Activated CD4-positive, alpha-beta T cell treated with anti-CD3 and anti-CD28 coated beads, Interleukin-2, amount 50 U/mL, for 4 hours (primary cell): Measurements from ENCODE around the gene MBD2.
"Not testable (repeated sequence)": the region's sequence is repeated elsewhere in the genome, so short reads cannot be mapped to it uniquely, and the experiment has no call there.

Source experiments
- DNase-seq, 2 experiments: peaks; one replicate each; pipeline ENCODE4 v3.0.0-alpha.2; 2020

MBD2 gene, protein sequence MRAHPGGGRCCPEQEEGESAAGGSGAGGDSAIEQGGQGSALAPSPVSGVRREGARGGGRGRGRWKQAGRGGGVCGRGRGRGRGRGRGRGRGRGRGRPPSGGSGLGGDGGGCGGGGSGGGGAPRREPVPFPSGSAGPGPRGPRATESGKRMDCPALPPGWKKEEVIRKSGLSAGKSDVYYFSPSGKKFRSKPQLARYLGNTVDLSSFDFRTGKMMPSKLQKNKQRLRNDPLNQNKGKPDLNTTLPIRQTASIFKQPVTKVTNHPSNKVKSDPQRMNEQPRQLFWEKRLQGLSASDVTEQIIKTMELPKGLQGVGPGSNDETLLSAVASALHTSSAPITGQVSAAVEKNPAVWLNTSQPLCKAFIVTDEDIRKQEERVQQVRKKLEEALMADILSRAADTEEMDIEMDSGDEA

DNA sequence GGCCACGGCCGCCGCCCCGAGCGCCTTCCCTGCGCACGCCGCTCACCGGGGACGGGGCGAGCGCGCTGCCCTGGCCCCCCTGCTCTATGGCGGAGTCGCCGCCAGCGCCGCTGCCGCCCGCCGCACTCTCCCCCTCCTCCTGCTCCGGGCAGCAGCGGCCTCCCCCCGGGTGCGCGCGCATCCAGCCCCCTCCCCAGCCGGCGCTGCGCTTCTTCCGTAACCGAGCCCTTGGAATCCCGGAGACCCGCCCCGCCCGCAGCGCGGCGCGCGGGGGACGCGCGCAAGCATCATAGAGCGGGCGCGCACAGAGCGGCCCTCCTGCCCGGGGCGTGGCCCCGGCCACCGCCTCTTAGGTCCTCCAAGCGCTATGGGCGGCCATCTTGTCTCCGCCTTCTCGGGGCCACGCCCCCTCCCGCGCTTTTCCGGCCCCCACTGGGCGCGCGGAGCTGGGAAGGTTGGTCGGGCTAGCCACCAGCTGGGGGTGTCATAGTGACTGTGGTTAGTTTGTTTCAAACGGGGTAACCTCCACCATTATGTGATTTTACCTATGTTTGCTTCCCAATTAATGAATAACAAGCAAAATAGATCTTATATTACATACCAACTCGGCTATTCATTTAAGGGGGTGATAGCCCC lies at the start of gene MBD2:
Gene MBD2 (minus strand): TSS at position 291 of the 636 bp plus-strand sequence. CDS start 110 bp downstream, at position 181.
- DNase-seq, result peak; percentile 88 to 89

DNA sequence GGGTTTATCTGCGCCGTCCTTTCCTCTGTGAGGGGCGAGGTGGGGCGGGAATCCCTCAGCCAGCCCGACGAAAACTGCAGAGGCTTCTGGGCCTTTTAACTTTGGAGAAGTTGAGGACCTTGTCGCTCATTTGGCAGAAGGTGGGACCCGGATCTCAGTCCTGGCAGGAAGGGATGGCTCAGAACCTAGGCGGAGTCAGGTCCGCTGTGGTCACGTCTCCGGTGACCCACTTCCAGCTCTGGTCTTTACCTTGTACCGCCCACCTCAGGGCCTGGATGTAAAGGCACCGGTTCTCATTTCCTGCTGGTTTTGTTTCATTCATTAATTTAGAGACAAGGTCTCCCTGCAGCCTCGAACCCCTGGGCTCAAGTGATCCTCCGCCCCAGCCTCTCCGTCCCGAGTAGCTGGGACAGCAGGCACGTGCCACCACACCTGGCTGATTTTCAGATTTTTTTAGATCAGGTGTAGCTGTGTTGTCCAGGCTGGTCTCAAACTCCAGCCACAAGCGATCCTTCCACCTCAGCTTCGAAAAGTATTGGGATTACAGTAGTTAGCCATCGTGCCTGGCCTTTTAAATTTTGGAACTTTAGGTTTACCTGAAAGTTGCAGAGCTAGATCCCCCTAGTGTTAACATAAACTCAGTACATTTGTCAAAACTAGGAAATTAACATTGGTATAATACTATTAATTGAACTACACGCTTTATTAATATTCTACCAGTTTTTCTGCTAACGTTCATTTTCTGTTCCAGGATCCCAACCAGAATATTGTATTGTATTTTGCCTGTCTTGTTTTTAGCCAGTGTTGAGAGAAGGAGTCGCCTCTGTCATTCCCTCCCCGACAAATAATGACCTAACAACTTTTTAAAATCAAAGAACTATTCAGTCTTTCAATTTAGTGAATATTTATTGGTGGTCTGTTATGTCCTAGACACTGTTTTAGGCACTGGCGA lies 45.7 kb upstream of the MBD2 start:
- DNase-seq, result peak; percentile 11 to 15

DNA sequence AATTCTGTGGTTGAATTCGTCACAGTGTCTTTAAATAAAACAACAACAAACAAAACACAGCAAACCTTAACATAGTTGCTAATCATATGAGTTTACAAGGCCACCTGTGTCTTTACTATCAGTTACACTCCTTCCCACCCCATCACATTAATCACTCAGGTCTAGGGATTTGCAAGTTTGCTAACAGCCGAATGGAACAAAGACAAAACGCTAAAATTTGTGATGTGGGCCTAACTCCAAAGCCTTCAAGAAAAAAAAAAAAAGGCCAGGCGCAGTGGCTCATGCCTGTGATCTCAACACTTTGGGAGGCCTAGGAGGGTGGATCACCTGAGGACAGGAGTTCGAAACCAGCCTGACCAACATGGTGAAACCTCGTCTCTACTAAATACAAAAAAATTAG lies 44.3 kb upstream of the MBD2 start:
- DNase-seq, result no peak

DNA sequence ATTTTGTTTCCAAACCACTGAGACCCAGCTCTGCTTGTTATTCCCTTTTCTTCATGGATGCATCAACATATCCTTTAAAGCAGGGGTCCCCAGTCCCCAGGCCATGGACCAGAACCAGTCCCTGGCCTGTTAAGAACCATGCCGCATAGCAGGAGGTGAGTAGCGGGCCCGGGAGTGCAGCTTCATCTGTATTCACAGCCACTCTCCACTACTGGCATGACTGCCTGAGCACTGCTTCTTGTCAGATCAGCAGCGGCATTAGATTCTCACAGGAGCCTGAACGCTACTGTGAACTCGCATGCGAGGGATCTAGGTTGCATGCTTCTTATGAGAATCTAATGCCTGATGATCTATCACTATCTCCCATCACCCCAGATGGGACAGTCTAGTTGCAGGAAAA lies 43.2 kb upstream of the MBD2 start:
- DNase-seq, result no peak

DNA sequence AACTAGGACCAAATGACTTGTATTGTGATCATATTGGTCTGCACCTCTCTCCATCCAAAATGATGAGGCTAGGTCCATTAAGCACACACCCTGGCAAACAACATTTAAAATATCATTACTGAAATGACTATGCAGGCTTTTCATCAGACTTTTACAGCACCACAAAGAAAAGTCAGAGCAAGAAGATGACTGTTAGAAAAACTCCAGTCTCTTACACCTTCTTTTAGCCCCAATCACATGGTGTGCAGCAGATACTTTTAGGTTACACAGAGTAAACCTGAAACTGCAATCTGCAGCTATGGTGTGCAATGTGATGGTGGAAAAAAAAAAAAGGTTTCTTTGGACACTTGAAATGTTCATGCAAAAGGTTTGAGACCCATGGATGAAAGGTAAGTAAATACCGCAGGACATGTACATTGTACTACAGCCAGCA lies 39.5 kb upstream of the MBD2 start:
- no peak for DNase-seq

DNA sequence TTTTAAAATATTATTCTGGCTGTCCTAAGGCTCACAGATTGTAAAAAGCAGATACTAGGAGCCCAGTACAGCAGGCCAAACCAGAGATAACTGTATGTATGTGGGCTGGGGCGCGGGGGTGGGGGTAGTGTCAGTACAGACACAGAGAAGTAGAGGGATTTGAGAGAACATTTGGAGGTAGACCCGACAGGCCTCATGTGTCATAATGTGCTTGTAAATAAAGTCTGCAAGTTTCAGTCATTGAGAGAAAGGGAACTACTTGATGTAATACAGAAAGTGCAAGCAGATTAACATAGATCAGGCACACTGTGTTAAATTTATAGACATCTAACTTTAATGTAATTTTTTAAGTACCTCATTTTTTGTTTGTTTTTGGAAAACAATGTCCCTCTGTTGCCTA lies 37.4 kb upstream of the MBD2 start:
- peak in 1 of 2 experiments; percentile 6 for DNase-seq

DNA sequence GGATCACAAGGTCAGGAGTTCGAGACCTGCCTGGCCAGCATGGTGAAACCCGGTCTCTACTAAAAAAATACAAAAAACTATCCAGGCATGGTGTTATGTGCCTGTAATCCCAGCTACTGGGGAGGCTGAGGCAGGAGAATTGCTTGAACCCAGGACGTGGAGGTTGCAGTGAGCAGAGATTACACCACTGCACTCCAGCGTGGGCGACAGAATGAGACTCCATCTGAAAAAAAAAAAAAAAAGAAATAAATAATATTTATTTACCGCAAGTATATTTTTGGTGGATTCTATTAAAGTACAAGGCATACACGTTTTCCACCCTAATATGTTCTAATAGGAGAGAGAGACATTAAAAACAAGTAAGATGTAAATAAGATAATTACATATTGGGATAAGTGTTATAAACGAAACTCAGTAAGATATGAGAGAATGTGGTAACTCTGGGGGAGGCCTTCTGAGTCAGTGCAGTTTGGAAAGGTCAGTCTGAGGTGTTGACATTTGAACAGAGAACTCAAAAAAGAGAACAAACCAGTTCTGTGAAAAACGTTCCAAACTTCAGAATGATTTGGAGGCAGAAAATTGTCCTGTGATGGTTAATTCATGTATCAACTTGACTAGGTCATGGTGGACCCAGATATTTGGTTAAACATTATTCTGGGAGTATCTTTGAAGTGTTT lies 36.1 kb upstream of the MBD2 start:
- no peak for DNase-seq

DNA sequence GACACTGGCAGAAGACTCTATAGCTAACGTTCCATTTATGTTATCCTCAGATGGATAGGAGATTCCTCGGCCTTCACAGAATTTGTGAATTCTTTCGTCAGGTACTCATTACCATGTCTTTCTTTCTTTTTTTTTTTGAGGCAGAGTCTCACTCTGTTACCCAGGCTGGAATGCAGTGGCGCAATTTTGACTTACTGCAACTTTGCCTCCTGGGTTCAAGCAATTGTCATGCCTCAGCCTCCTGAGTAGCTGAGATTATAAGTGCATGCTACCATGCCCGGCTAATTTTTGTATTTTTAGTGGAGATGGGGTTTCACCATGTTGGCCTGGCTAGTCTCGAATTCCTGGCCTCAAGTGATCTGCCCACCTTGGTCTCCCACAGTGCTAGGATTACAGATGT lies 33.3 kb upstream of the MBD2 start:
- not testable (repeated sequence) for DNase-seq

DNA sequence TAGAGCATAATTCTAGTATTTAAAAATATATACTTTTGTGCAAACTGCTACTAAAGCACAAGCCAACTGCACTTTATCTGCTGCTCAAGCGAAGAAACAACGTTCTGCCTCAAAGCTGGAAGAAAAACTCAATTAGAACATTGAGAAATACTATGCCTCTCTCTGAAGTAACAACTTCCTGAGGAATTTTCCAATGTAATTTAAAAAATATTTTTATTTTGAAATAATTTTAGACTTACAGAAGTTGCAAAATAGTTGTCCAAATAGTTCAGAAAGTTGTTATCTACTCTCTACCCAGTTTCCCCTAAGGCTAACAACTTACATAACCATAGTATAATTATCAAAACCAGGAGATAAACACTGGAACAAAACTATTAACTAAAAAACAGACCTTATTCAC lies 32.5 kb upstream of the MBD2 start:
- no peak for DNase-seq

DNA sequence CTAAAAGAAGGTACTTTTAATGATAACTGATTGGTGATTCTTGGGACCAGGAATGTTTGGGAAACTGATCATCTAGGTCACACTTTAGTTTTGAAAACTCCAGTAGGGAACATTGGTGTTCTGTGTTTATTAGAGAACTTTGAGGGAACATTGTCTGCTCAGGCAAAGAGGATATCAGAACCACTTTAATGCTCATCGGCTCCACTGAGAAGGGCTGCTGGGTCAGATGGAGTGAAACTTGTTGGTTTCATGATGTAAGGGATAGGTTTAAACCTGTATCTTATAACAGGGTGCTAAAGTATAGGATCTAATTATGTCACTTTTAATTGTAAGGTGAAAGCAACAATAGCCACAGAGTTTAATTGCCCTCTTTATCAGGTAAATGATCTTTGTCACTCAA lies 30.7 kb upstream of the MBD2 start:
- no peak for DNase-seq

DNA sequence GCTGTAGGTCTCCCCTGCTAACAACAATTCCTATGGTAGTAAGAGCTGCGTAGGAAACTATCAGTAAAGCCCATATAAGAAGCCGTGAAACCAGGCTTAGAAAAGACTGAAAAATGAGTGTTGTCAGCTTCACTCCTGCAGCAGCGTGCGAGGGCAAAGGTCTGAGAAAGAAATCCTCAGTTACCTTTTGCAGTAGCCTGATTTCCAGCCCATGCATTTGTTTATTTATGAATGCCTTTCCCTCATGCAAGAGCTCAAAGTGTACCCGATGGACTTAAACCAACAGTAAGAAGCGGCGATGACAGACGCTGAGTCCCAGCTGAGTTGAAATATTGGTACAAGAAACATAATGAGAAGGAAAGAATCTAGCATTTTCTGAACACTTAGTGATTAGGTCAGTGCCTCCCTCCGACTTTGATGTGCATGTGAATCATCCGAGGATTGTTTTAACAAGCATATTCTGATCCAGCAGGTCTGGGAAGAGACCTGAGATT lies 29.8 kb upstream of the MBD2 start:
- DNase-seq, result no peak

DNA sequence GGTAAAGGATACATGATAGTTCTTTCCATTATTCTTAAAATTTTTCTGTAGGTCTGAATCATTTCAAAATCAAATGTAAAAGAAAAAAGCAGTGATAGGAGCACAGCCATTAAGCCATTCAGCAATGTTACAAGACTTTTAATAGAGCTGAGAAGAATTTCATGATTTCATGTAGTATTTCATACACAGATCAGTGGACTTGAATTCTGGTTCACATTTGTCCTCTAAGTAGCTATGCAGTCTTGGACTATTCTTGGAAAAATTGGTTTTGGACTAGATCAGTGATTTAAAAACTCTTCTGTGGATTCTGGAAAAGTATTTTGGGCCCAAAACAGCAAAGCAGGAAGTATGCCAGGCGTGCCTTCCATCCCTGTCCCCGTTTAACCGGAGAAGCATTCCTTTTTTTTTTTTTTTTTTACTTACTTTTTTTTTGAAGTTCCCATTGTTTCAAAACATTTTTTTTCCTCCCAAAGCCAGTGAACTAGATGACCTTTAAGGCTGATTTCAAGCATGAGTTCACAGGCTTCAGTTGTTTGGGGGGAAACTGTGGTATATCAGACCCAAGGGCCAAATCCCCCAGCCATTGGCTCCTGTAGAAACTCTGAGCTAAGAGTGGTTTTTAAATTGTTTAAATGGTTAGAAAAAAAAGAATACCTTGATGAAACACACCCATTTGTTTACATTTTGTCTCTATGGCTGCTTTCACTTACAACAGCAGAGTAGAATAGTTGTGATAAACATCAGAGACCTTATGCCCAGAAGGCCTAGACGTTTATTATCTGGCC lies 27.3 kb upstream of the MBD2 start:
- no peak for DNase-seq

DNA sequence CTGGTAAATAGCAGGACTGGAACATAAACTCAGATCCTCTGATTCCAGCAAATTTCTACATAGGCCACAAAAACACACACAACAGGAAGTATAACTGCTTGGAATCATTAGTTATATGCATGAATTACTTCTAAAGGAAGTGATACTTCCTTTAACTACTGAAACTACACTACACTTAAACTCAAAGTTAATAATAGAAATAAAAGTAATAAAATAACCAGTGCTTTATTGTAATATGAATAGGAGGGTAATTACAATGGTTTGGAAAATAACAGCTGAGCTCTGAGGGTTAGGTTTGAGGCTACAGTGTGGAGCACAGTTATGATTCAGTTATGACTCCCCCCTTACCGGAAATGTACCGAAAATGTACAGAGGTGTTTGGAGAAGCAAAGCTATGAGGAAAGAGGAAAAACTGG lies 26.4 kb upstream of the MBD2 start:
- DNase-seq, result no peak

DNA sequence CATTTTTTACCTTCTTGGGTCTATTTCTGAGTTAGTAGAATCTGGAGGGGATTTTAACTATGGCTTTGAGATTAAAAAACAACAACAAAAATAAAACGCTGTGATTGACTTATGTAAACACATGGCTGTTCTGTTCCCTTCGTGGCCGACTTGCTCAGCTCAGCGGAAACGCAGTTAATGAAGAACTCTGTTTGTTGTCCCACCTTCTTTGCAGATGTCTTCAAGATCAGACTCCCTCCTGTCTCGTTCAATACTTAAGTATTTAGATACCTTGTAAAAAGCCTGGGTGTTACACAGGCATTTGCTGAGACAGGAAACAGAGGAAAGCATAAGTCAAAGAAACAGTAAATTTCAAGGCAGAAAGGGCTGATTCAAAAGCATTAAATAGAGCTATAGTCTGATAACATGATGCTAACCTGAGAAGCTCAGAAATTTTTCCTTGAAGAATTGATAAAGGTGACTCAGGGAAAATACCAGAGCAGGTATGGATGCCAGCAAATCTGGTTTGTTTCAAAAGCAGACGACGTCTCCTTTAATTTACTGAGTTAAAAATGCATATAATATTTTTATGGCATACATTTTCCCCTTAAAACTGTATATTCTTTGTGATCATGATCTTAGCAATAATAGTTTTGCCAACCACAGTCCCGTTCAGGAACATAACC lies 23.2 kb upstream of the MBD2 start:
- DNase-seq, result no peak

DNA sequence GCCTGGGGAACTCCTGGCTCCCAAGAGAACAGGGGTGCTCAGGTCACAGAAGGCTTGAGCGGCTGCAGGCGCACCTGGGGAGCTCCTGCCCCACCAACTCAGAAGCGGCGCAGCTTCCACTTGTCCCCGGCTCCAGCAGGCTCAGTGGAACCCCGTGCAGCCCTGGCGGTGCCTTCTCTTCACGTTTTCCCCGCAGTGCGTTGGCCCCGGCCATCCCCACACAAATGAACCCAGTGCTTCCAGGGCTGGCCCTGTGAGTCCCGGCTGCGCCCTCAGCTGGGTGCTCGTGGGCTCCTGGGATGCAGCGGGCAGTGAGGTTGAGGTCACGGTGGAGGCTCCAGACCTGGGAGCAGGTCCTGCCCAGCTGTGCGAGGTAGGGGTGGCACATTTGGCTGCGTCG lies 17.9 kb upstream of the MBD2 start:
- DNase-seq, result no peak

DNA sequence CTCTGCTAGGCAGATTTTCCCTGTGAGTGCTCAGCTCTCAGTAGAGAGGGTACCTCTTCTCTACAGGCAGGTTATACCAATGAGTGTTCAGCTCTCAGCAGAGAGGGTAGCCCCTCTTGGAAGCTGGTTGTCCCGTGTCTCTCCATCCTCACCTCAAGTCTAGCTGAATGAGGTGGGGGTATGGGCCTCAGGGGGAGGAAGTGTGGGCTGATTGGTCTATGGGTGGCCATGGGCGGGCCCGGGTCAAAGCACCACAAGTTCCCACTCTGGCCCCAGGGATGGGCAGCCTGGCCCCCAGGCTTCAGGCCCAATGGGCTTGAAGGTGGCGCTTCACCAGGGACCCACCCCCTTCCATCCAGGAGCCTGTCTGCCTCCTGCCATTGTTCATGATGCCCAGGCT lies 17.0 kb upstream of the MBD2 start:
- DNase-seq, result no peak

DNA sequence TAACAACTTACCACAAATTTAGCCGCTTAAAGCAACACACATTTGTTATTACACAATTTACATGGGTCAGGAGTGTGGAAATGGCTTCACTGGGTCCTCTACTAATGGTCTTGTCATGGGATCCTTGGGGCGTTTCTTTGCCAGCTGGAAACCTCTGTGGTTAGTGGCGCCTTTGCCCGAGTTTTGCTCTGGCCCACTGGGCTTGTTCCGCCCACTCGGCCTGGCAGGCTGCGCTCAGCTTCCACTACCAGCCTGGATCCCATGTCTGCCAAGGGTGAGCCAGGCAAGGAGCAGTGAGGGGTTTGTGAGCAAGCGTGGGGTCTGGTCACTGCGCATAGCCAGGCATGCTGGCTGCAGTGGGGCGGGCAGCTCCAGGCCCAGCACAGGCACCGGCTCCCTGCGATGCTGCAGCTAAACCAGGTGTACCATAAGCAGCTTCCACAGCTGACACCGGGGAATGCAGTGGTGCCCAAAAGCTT lies 16.2 kb upstream of the MBD2 start:
- DNase-seq, result no peak

DNA sequence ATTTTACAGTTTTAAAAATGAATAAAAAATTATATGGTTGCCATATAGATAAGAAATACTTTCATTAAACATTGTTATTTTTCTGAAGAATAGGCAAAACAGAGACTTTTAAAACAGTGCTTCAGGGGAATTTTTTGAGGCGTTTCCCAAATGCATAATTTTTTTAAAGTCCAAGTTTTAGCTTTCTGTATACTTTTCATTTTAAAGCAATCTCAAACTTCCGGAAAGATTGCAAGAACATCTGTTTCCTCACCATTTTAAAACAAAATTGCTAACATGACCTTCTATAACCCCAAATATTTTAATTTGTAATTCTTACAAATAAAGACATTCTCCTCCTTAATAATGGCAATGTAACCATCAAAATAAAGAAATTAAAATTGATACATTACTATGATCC lies 15.1 kb upstream of the MBD2 start:
- no peak for DNase-seq

DNA sequence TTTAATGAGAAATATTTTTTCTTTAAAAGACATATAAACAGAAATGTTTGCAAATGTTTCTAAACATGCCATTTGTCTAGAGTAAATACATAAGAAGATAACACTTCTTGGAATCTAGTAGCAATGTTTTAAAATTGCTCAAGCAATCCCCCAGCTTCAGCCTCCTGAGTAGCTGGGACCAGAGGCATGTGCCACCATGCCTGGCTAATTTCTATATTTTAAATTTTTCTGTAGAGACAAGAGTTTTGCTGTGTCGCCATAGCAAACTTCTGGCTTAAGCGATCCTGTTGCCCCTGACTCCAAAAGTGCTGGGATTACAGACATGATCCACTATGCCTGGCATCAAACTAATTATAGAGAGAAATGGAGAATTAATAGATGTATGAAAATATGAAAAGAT lies 14.6 kb upstream of the MBD2 start:
- DNase-seq, result no peak

DNA sequence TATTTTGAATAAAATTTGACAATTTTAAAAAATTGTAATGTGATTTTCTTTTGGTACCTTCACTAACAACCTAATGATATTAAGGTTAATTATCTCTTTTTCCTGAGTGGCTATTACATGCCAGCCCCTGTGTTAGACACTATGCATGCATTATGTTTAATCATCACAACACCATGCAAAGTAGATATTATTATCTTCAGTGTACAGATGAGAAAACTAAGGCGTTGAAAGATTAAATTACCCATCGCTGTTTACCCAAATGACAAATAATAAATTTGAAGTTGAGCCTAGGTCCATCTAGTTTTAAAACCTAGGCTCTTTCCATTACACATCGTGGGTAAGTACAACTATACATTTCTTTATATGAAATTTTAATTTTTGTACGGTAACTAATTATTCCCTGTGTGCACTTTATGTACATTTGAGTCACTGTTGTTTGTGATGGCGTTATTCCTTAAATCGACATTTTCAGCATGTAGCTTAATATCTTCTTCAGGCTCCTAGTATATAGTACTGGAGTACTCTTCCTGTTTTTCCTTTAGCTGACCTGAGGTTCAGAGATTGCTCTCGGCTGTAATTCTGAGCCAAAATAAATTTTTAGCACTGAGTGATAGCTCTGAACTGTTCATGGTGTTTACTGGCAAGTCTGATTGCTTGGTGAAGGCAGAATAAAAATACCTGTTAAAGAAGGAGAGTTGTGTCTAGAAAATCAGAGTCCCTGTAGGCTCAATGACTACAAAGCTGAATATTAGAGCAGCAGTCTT lies 13.9 kb upstream of the MBD2 start:
- DNase-seq, result no peak
